H1 (cell line): Measurements from ENCODE around the gene CCDC88C. TPM values are rescaled to one million over a fixed set of nuclear protein-coding genes. Genes with fewer than 3 reads are reported as not detected.

Experiments used
- CTCF ChIA-PET: fragments of 300-600 bp; sonication (Branson Sonifier 250); formaldehyde crosslinking; loops from one replicate; lab custom pipeline; 2021; ENCODE audit not compliant: partially characterized antibody; lab: Charles Lee
- POLR2A ChIA-PET: fragments of 300-600 bp; sonication (Branson Sonifier 250); formaldehyde crosslinking; loops from one replicate; lab custom pipeline; 2021; ENCODE audit warnings: inconsistent platforms; ENCODE audit not compliant: partially characterized antibody; lab: Charles Lee
- DNase-seq, 2 experiments: peaks; one replicate each; pipeline versions ENCODE4 v3.0.0 to v3.0.0-alpha.2; 2010 to 2022; ENCODE audit warnings: low spot score in 2 of 2, low read depth in 1 of 2, mixed read lengths in 1 of 2
- FAIRE-seq: peaks from 2 replicates; lab custom pipeline; 2011; peaks lifted over from hg19 to GRCh38; lab: Jason Lieb, UNC
- H2AFZ ChIP-seq: 2 replicates; pipeline ENCODE4 v1.8.1; 2012; ENCODE audit warnings: low read length, inconsistent platforms
- H2AK5ac ChIP-seq: 2 replicates; pipeline ENCODE4 v1.6.1; 2013; ENCODE audit warnings: low read depth, low read length
- H2BK120ac ChIP-seq: replicated peaks from 2 replicates; pipeline ENCODE3; 2013; ENCODE audit warnings: low read depth, low read length, inconsistent platforms
- H2BK12ac ChIP-seq: 2 replicates; pipeline ENCODE4 v1.6.1; 2013; ENCODE audit warnings: low read depth, low read length
- H2BK15ac ChIP-seq: 2 replicates; pipeline ENCODE4 v1.6.1; 2013; ENCODE audit warnings: low read length
- H2BK20ac ChIP-seq: 2 replicates; pipeline ENCODE4 v1.6.1; 2013; ENCODE audit warnings: low read length
- H2BK5ac ChIP-seq: 2 replicates; pipeline ENCODE4 v1.6.1; 2013; ENCODE audit warnings: low read depth, low read length
- H3K14ac ChIP-seq: 2 replicates; pipeline ENCODE4 v1.6.1; 2013; ENCODE audit warnings: inconsistent platforms; ENCODE audit not compliant: insufficient read length
- H3K18ac ChIP-seq: 2 replicates; pipeline ENCODE4 v1.6.1; 2013; ENCODE audit warnings: low read length; ENCODE audit errors: extremely low read depth
- H3K23ac ChIP-seq: 2 replicates; pipeline ENCODE4 v1.6.1; 2013; ENCODE audit warnings: inconsistent platforms; ENCODE audit not compliant: insufficient read length
- H3K23me2 ChIP-seq: 2 replicates; pipeline ENCODE4 v1.6.1; 2013; ENCODE audit warnings: low read depth, low read length
- H3K27ac ChIP-seq: 2 replicates; pipeline ENCODE4 v1.6.1; 2011; ENCODE audit warnings: low read depth, low read length, inconsistent platforms
- H3K27me3 ChIP-seq, 4 experiments: replicated peaks in 1 of 4; 1 replicate in 1 of 4; 2 replicates in 3 of 4; pipeline versions ENCODE4 v1.6.1 to v1.8.1; 2011 to 2013; ENCODE audit warnings: low read length in 3 of 4, mild to moderate bottlenecking in 3 of 4, inconsistent platforms in 2 of 4, mixed read lengths in 2 of 4, moderate library complexity in 1 of 4; ENCODE audit not compliant: control insufficient read depth in 3 of 4, insufficient read depth in 3 of 4; ENCODE audit errors: extremely low read depth in 1 of 4
- H3K36me3 ChIP-seq, 4 experiments: 2 replicates each; pipeline versions ENCODE4 v1.6.1 to v1.8.1; 2011 to 2013; ENCODE audit warnings: mild to moderate bottlenecking in 4 of 4, low read length in 3 of 4, moderate library complexity in 2 of 4, control low read depth in 1 of 4, inconsistent platforms in 1 of 4; ENCODE audit not compliant: insufficient read depth in 4 of 4, control insufficient read depth in 2 of 4
- H3K4ac ChIP-seq: replicated peaks from 2 replicates; pipeline ENCODE3; 2013; ENCODE audit warnings: low read length, low read depth, mixed read lengths, inconsistent platforms; ENCODE audit not compliant: insufficient read length
- H3K4me1 ChIP-seq, 4 experiments: replicated peaks in 1 of 4; 1 replicate in 1 of 4; 2 replicates in 3 of 4; pipeline versions ENCODE4 v1.6.1 to v1.8.1; 2011 to 2013; ENCODE audit warnings: low read length in 3 of 4, inconsistent platforms in 2 of 4, mixed read lengths in 1 of 4; ENCODE audit not compliant: insufficient read depth in 4 of 4, control insufficient read depth in 3 of 4
- H3K4me2 ChIP-seq, 2 experiments: 2 replicates each; pipeline versions ENCODE4 v1.6.1 to v1.8.1; 2011 to 2013; ENCODE audit warnings: low read depth in 2 of 2, low read length in 2 of 2, control low read depth in 1 of 2, inconsistent platforms in 1 of 2, mild to moderate bottlenecking in 1 of 2; ENCODE audit not compliant: insufficient read depth in 1 of 2
- H3K4me3 ChIP-seq, 4 experiments: fragments of 200-600, 300-600 bp in 1 of 4; sonication (generic), shearing (Covaris generic), sonication (Bioruptor Twin) in 1 of 4; 2 replicates each; pipeline versions ENCODE4 v1.5.1 to v1.8.1; 2011 to 2016; ENCODE audit warnings: low read length in 4 of 4, low read depth in 3 of 4, control low read depth in 2 of 4, inconsistent platforms in 2 of 4, mild to moderate bottlenecking in 2 of 4, mixed read lengths in 1 of 4, moderate library complexity in 1 of 4; ENCODE audit not compliant: insufficient read depth in 2 of 4; ENCODE audit errors: extremely low read depth in 1 of 4
- H3K56ac ChIP-seq: replicated peaks from 2 replicates; pipeline ENCODE3; 2013; ENCODE audit warnings: low read depth, mild to moderate bottlenecking, mixed read lengths, low read length, inconsistent platforms; ENCODE audit not compliant: insufficient read length
- H3K79me1 ChIP-seq: 2 replicates; pipeline ENCODE4 v1.6.1; 2013; ENCODE audit warnings: low read depth, low read length, control low read depth
- H3K79me2 ChIP-seq, 2 experiments: 2 replicates each; pipeline versions ENCODE4 v1.6.1 to v1.8.1; 2012 to 2013; ENCODE audit warnings: low read length in 2 of 2, mild to moderate bottlenecking in 2 of 2, inconsistent platforms in 1 of 2; ENCODE audit not compliant: insufficient read depth in 2 of 2, control insufficient read depth in 1 of 2
- H3K9ac ChIP-seq, 4 experiments: replicated peaks in 1 of 4; 1 replicate in 1 of 4; 2 replicates in 3 of 4; pipeline versions ENCODE4 v1.6.1 to v1.8.1; 2011 to 2013; ENCODE audit warnings: low read depth in 3 of 4, low read length in 3 of 4, control low read depth in 2 of 4, mild to moderate bottlenecking in 2 of 4, moderate library complexity in 2 of 4, inconsistent platforms in 1 of 4; ENCODE audit errors: extremely low read depth in 1 of 4
- H3K9me3 ChIP-seq, 2 experiments: 2 replicates each; pipeline versions ENCODE4 v1.6.1 to v1.8.1; 2012 to 2013; ENCODE audit warnings: mild to moderate bottlenecking in 2 of 2, moderate library complexity in 2 of 2, control low read depth in 1 of 2, inconsistent platforms in 1 of 2, low read depth in 1 of 2, low read length in 1 of 2, mixed read lengths in 1 of 2; ENCODE audit not compliant: insufficient read depth in 2 of 2
- H4K20me1 ChIP-seq, 2 experiments: replicated peaks in 1 of 2; 2 replicates each; pipeline versions ENCODE3 to v1.8.1; 2011 to 2013; ENCODE audit warnings: inconsistent platforms in 2 of 2, low read length in 2 of 2, mild to moderate bottlenecking in 1 of 2; ENCODE audit not compliant: insufficient read depth in 2 of 2, control insufficient read depth in 1 of 2
- H4K5ac ChIP-seq: 2 replicates; pipeline ENCODE4 v1.6.1; 2013; ENCODE audit warnings: low read length, low read depth, mixed read lengths, inconsistent platforms; ENCODE audit not compliant: insufficient read length
- H4K8ac ChIP-seq: 2 replicates; pipeline ENCODE4 v1.8.0; 2013; ENCODE audit warnings: mild to moderate bottlenecking, moderate library complexity, low read length, inconsistent platforms; ENCODE audit not compliant: insufficient read depth; ENCODE audit errors: extremely low read depth
- H4K91ac ChIP-seq: replicated peaks from 2 replicates; pipeline ENCODE3; 2013; ENCODE audit warnings: low read length, mixed read lengths, inconsistent platforms; ENCODE audit not compliant: insufficient read length
- ATF3 ChIP-seq: IDR thresholded peaks from 2 replicates; pipeline ENCODE4 v1.6.1; 2011; ENCODE audit warnings: low read depth, mild to moderate bottlenecking, low read length; ENCODE audit not compliant: insufficient read depth
- POU5F1 ChIP-seq: IDR thresholded peaks from 2 replicates; pipeline ENCODE4 v1.6.1; 2011; ENCODE audit warnings: low read depth, mild to moderate bottlenecking, low read length, moderate library complexity
- SIRT6 ChIP-seq: IDR thresholded peaks from one replicate; pipeline ENCODE4 v1.7.1; 2012; ENCODE audit warnings: low read length, inconsistent platforms
- SUZ12 ChIP-seq: fragments of 200-600 bp; sonication (generic); IDR thresholded peaks from 2 replicates; pipeline ENCODE4 v1.6.1; 2012; ENCODE audit warnings: mild to moderate bottlenecking, inconsistent platforms, low read length, moderate library complexity, mixed read lengths
- TAF7 ChIP-seq: optimal IDR thresholded peaks from 2 replicates; pipeline ENCODE3; 2011; ENCODE audit warnings: low read depth, mild to moderate bottlenecking, inconsistent platforms, low read length, moderate library complexity, borderline replicate concordance
- WGBS, 2 experiments: shearing (Covaris generic) in 1 of 2; methylation state at CpG; one replicate each; pipeline versions ENCODE4 v1.1.6 to v1.1.7; 2013 to 2015; ENCODE audit warnings: low lambda C conversion rate in 2 of 2, mixed read lengths in 2 of 2, inconsistent platforms in 1 of 2, low coverage in 1 of 2, missing lambda C conversion rate in 1 of 2; ENCODE audit not compliant: insufficient replicate concordance in 2 of 2, insufficient coverage in 1 of 2, insufficient read length in 1 of 2; ENCODE audit errors: extremely low coverage in 1 of 2, missing lambda C conversion rate in 1 of 2; 5-methylcytosine and 5-hydroxymethylcytosine counted together
- polyA plus RNA-seq, 7 experiments: library from polyadenylated mRNA; depleted of rRNA in 3 of 7; stranded (reverse) in 5 of 7; unstranded in 2 of 7; fragments of >200 nt in 5 of 7; fragments of 200-250 nt in 2 of 7; gene quantifications; 1 replicate in 5 of 7; 2 replicates in 1 of 7; 4 replicates in 1 of 7; pipeline versions ENCODE4 v1.2.1 to v1.2.3, GENCODE V29; 2011 to 2013; ENCODE audit warnings: missing spikeins in 2 of 7, mixed read lengths in 2 of 7
- total RNA-seq: library from RNA; stranded (reverse); fragmentation: NEBNext Ultra II Directional; extraction: Animal tissue kit (Norgen Biotek cat#: 25700); gene quantifications from 2 replicates; pipeline ENCODE4 v1.2.1, GENCODE V29; 2021
- TF ChIP-seq, protein P1 (sequence below): IDR thresholded peaks from 2 replicates; pipeline ENCODE4 v1.6.1; 2012; ENCODE audit warnings: low read length, inconsistent platforms

CCDC88C gene
- total and polyA plus RNA-seq, 2 of the 8 experiments (the other 6 are each of a cell fraction or from before 2014, with no cell fraction given), result 10.3 to 57.7 TPM

DNA sequence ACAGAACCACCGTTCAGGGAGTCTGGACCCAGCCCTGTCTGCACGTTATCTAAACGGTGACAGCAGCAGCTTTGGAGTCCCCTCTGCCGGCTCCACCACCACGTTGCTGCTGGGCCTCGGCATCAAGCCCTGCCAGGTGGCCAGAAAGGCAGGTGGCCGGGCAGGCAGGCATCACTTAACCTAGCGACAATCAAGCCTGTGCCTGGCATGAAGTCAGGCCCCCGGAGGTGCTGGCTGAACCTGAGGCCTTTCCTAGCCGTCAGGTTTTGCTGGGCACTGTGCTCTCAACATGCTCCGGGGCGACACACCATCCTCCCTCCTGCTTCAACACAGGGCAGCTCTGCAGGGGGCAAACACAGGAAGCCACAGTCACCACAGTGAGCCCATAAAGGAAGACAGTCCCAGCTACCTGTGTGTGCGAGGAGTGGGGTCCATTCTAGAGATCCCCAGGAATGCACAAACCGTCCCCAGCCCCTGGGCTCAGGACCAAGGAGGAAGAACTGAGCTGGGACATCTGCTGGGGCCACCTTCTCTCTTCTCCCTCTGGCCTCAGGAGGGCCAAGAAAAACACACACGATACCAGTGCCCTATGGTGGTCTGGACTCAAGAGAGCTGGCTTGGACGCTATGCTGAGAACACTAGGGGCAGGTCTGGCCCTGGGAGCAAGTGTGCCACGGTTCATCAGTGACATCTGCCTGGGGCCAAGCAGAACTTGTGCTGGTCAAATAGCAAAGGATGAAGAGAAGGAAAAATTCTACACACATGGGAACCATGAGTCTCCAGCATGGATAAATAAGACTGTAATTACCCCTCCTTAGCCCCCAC lies 44.7 kb downstream of the CCDC88C start:
- Histone ChIP-seq H3K4me2 (no peak overlapping the region), H3K4ac (no peak overlapping the region), H3K27me3 (no peaks in the 10 kb centered on the region), H3K79me1 (peaks cover 39% of the 10 kb centered on the region), H3K9ac (no peak overlapping the region), H3K4me3 (no peak overlapping the region), H2BK12ac (no peak overlapping the region), H3K56ac (no peak overlapping the region), H2AFZ (no peak overlapping the region), H4K8ac (peak overlapping the region; percentile 5), H3K27ac (no peak overlapping the region), H4K20me1 (peaks cover 31 to 34% of the 10 kb centered on the region in 2 experiments), H2BK5ac (no peak overlapping the region), H3K14ac (no peak overlapping the region), H3K23me2 (no peaks in the 10 kb centered on the region), H2AK5ac (no peak overlapping the region), H4K91ac (no peak overlapping the region), H2BK15ac (0 out of 2 replicates have a peak overlapping the region, but pooled peaks have one; percentile 46), H3K9me3 (no peaks in the 10 kb centered on the region), H3K23ac (no peak overlapping the region), H3K18ac (peak overlapping the region; percentile 60), H3K79me2 (peaks cover 0 to 92% of the 10 kb centered on the region in 2 experiments; a peak in 2 of 4 replicates), H2BK120ac (no peak overlapping the region), H3K4me1 (peaks cover 6 to 57% (median 33%) of the 10 kb centered on the region in 4 experiments), H4K5ac (no peak overlapping the region), H3K36me3 (no peaks in the 10 kb centered on the region), H2BK20ac (no peak overlapping the region)
- CTCF ChIA-PET, result interaction anchor here (0.9 to 4.3 kb wide), 5 partner anchors 14 to 45 kb away, joined by 3 to 44 read pairs (median 5); no protein-coding TSS in a partner anchor
- FAIRE-seq (no peak), DNase-seq (no peak)
- 92% methylated on average over 17 of the region's 17 CpGs; no CpG with 5 or more reads in 1 of the 2 experiments for WGBS, 2 experiments
- POLR2A ChIA-PET, result interaction anchor here (1.1 kb wide), 1 partner anchor 23 kb away, joined by 3 read pairs; no protein-coding TSS in a partner anchor
- TF ChIP-seq, protein P1, sequence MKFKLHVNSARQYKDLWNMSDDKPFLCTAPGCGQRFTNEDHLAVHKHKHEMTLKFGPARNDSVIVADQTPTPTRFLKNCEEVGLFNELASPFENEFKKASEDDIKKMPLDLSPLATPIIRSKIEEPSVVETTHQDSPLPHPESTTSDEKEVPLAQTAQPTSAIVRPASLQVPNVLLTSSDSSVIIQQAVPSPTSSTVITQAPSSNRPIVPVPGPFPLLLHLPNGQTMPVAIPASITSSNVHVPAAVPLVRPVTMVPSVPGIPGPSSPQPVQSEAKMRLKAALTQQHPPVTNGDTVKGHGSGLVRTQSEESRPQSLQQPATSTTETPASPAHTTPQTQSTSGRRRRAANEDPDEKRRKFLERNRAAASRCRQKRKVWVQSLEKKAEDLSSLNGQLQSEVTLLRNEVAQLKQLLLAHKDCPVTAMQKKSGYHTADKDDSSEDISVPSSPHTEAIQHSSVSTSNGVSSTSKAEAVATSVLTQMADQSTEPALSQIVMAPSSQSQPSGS, result no peak
- TF ChIP-seq TAF7 (no peak), ATF3 (no peak), SIRT6 (no peak), POU5F1 (no peak), SUZ12 (no peak)
